ENCODE measurements around the gene CUL3.

Gene CUL3

GRCh38 chr2:224436634-224437033, 148.5 kb downstream of the CUL3 start:
- Histone ChIP-seq H3K27ac (ENCODE audit: low read length, poor library complexity, severe bottlenecking) (no peak overlapping the region), H4K8ac (ENCODE audit: low read length) (no peak overlapping the region), H3K79me1 (replicated peaks; ENCODE audit: low read length, poor library complexity, severe bottlenecking) (no peaks in the 10 kb centered on the region), H3K9me3 (ENCODE audit: control insufficient read depth, low read length) (no peaks in the 10 kb centered on the region), H3K23ac (ENCODE audit: low read length in 2 of 2) (no peak overlapping the region), H3K36me3 (ENCODE audit: control insufficient read depth in 1 of 2, insufficient read depth in 2 of 2, low read depth in 1 of 2, low read length in 2 of 2) (no peaks in the 10 kb centered on the region), H3K4ac (ENCODE audit: low read depth in 1 of 2, low read length in 2 of 2) (no peak overlapping the region), H2BK120ac (ENCODE audit: low read depth, low read length) (no peak overlapping the region), H3K14ac (ENCODE audit: low read length in 2 of 2) (no peak overlapping the region), H2BK15ac (ENCODE audit: low read depth, poor library complexity, severe bottlenecking) (no peak overlapping the region), H3K4me1 (ENCODE audit: control insufficient read depth, insufficient read depth, low read depth, low read length) (no peaks in the 10 kb centered on the region), H3K9ac (ENCODE audit: low read length) (no peak overlapping the region), H3K18ac (ENCODE audit: low read depth in 1 of 2, low read length in 2 of 2) (no peak overlapping the region), H3K27me3 (ENCODE audit: control insufficient read depth in 1 of 2, insufficient read depth in 1 of 2, low read length in 2 of 2) (peaks cover 0 to 8% of the 10 kb centered on the region in 2 experiments), H2BK5ac (ENCODE audit: low read depth, low read length, poor library complexity, severe bottlenecking) (no peak overlapping the region), H4K91ac (ENCODE audit: low read length) (no peak overlapping the region), H2AFZ (ENCODE audit: low read depth, low read length) (no peak overlapping the region), H2BK12ac (ENCODE audit: low read length in 2 of 2) (no peak overlapping the region), H3K4me3 (ENCODE audit: insufficient read depth in 1 of 2, low read depth in 1 of 2, low read length in 2 of 2) (no peak overlapping the region), H2AK5ac (ENCODE audit: low read length, severe bottlenecking) (no peak overlapping the region), H3K4me2 (ENCODE audit: low read length, poor library complexity, severe bottlenecking) (no peak overlapping the region)
- WGBS: no CpG with 5 or more reads among the region's 1 CpG
- no peak for DNase-seq

DNA sequence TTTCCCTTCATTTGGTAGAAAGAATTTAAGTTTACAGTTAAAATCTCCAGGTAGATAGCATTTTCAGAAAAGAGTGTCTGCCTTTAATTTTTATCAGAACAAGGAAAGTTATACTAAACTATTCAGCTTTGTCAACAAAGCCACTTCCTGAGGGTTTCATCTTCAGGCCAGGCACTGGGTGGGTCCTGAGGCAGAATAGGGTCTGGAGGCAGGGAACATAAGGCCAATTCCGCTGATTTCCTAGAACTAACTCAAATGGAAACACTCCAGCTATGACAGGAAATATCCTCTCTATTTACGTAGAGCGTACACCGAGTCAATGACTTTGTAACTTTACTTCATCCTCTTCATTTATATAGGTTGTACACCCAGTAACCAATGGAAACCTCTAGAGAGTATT, 150.5 kb downstream of the CUL3 start:
- H3K4ac ChIP-seq (ENCODE audit: low read depth in 1 of 2, low read length in 2 of 2): no peak overlapping the region
- no peak overlapping the region for H3K9ac ChIP-seq (ENCODE audit: low read length)
- no peak overlapping the region for H3K23ac ChIP-seq (ENCODE audit: low read length in 2 of 2)
- H3K27me3 ChIP-seq (ENCODE audit: control insufficient read depth in 1 of 2, insufficient read depth in 1 of 2, low read length in 2 of 2): peaks cover 0 to 16% of the 10 kb centered on the region in 2 experiments
- no peak overlapping the region for H2BK120ac ChIP-seq (ENCODE audit: low read depth, low read length)
- H3K4me3 ChIP-seq (ENCODE audit: insufficient read depth in 1 of 2, low read depth in 1 of 2, low read length in 2 of 2): no peak overlapping the region
- H2BK15ac ChIP-seq (ENCODE audit: low read depth, poor library complexity, severe bottlenecking): no peak overlapping the region
- H4K91ac ChIP-seq (ENCODE audit: low read length): no peak overlapping the region
- H2BK5ac ChIP-seq (ENCODE audit: low read depth, low read length, poor library complexity, severe bottlenecking): no peak overlapping the region
- no peak overlapping the region for H2AFZ ChIP-seq (ENCODE audit: low read depth, low read length)
- no peak for DNase-seq
- H3K4me1 ChIP-seq (ENCODE audit: control insufficient read depth, insufficient read depth, low read depth, low read length): no peaks in the 10 kb centered on the region
- no peak overlapping the region for H3K14ac ChIP-seq (ENCODE audit: low read length in 2 of 2)
- H3K27ac ChIP-seq (ENCODE audit: low read length, poor library complexity, severe bottlenecking): no peak overlapping the region
- H3K18ac ChIP-seq (ENCODE audit: low read depth in 1 of 2, low read length in 2 of 2): no peak overlapping the region
- no peak overlapping the region for H4K8ac ChIP-seq (ENCODE audit: low read length)
- no peaks in the 10 kb centered on the region for H3K9me3 ChIP-seq (ENCODE audit: control insufficient read depth, low read length)
- WGBS: 90% methylated on average over 4 of the region's 4 CpGs
- H3K79me1 ChIP-seq (replicated peaks; ENCODE audit: low read length, poor library complexity, severe bottlenecking): no peaks in the 10 kb centered on the region
- no peaks in the 10 kb centered on the region for H3K36me3 ChIP-seq (ENCODE audit: control insufficient read depth in 1 of 2, insufficient read depth in 2 of 2, low read depth in 1 of 2, low read length in 2 of 2)
- no peak overlapping the region for H3K4me2 ChIP-seq (ENCODE audit: low read length, poor library complexity, severe bottlenecking)
- no peak overlapping the region for H2BK12ac ChIP-seq (ENCODE audit: low read length in 2 of 2)
- no peak overlapping the region for H2AK5ac ChIP-seq (ENCODE audit: low read length, severe bottlenecking)

DNA sequence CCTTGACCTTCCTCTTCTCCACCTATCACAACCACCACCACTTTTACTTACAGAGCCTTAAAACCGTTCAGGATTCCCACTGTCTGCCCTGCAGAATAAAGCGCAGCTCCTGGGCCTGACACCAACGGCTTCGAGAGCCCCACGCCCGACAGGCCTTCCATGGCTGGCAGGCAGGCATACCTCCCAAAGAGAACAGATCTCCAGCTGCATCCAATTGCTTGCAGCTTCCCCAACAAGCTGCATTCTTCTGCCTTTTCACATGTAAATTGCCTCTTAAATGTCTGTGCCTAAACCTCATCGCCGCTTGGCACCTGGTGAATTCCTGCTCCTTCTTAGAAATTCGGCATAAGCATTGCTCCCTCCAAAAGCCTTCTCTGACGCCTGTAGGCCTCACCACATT, 151.7 kb downstream of the CUL3 start:
- no peak overlapping the region for H3K14ac ChIP-seq (ENCODE audit: low read length in 2 of 2)
- no peak overlapping the region for H4K91ac ChIP-seq (ENCODE audit: low read length)
- no peak overlapping the region for H4K8ac ChIP-seq (ENCODE audit: low read length)
- no peak overlapping the region for H2BK5ac ChIP-seq (ENCODE audit: low read depth, low read length, poor library complexity, severe bottlenecking)
- no peak overlapping the region for H2BK12ac ChIP-seq (ENCODE audit: low read length in 2 of 2)
- no peak overlapping the region for H3K18ac ChIP-seq (ENCODE audit: low read depth in 1 of 2, low read length in 2 of 2)
- H3K27ac ChIP-seq (ENCODE audit: low read length, poor library complexity, severe bottlenecking): no peak overlapping the region
- H3K4me1 ChIP-seq (ENCODE audit: control insufficient read depth, insufficient read depth, low read depth, low read length): no peaks in the 10 kb centered on the region
- H3K4me2 ChIP-seq (ENCODE audit: low read length, poor library complexity, severe bottlenecking): no peak overlapping the region
- no peak overlapping the region for H3K23ac ChIP-seq (ENCODE audit: low read length in 2 of 2)
- no peak overlapping the region for H2AFZ ChIP-seq (ENCODE audit: low read depth, low read length)
- H3K4ac ChIP-seq (ENCODE audit: low read depth in 1 of 2, low read length in 2 of 2): no peak overlapping the region
- H2BK15ac ChIP-seq (ENCODE audit: low read depth, poor library complexity, severe bottlenecking): no peak overlapping the region
- no peaks in the 10 kb centered on the region for H3K79me1 ChIP-seq (replicated peaks; ENCODE audit: low read length, poor library complexity, severe bottlenecking)
- H2BK120ac ChIP-seq (ENCODE audit: low read depth, low read length): no peak overlapping the region
- H3K27me3 ChIP-seq (ENCODE audit: control insufficient read depth in 1 of 2, insufficient read depth in 1 of 2, low read length in 2 of 2): peaks cover 0 to 19% of the 10 kb centered on the region in 2 experiments
- no peak overlapping the region for H3K9ac ChIP-seq (ENCODE audit: low read length)
- no peak overlapping the region for H3K4me3 ChIP-seq (ENCODE audit: insufficient read depth in 1 of 2, low read depth in 1 of 2, low read length in 2 of 2)
- no peak overlapping the region for H2AK5ac ChIP-seq (ENCODE audit: low read length, severe bottlenecking)
- H3K36me3 ChIP-seq (ENCODE audit: control insufficient read depth in 1 of 2, insufficient read depth in 2 of 2, low read depth in 1 of 2, low read length in 2 of 2): no peaks in the 10 kb centered on the region
- H3K9me3 ChIP-seq (ENCODE audit: control insufficient read depth, low read length): no peaks in the 10 kb centered on the region
- no peak for DNase-seq
- WGBS: 66% methylated on average over 10 of the region's 10 CpGs

- H2AFZ ChIP-seq (ENCODE audit: low read depth, low read length): no peak overlapping the region
- H3K4me3 ChIP-seq (ENCODE audit: insufficient read depth in 1 of 2, low read depth in 1 of 2, low read length in 2 of 2): no peak overlapping the region
- no peak for DNase-seq
- peaks cover 0 to 13% of the 10 kb centered on the region in 2 experiments for H3K27me3 ChIP-seq (ENCODE audit: control insufficient read depth in 1 of 2, insufficient read depth in 1 of 2, low read length in 2 of 2)
- H4K8ac ChIP-seq (ENCODE audit: low read length): no peak overlapping the region
- H4K91ac ChIP-seq (ENCODE audit: low read length): no peak overlapping the region
- no peak overlapping the region for H3K9ac ChIP-seq (ENCODE audit: low read length)
- no peaks in the 10 kb centered on the region for H3K9me3 ChIP-seq (ENCODE audit: control insufficient read depth, low read length)
- no peak overlapping the region for H3K27ac ChIP-seq (ENCODE audit: low read length, poor library complexity, severe bottlenecking)
- H3K18ac ChIP-seq (ENCODE audit: low read depth in 1 of 2, low read length in 2 of 2): no peak overlapping the region
- H2AK5ac ChIP-seq (ENCODE audit: low read length, severe bottlenecking): no peak overlapping the region
- H3K4me2 ChIP-seq (ENCODE audit: low read length, poor library complexity, severe bottlenecking): no peak overlapping the region
- H3K4me1 ChIP-seq (ENCODE audit: control insufficient read depth, insufficient read depth, low read depth, low read length): no peaks in the 10 kb centered on the region
- no peak overlapping the region for H2BK5ac ChIP-seq (ENCODE audit: low read depth, low read length, poor library complexity, severe bottlenecking)
- H2BK12ac ChIP-seq (ENCODE audit: low read length in 2 of 2): no peak overlapping the region
- no peak overlapping the region for H2BK120ac ChIP-seq (ENCODE audit: low read depth, low read length)
- H3K36me3 ChIP-seq (ENCODE audit: control insufficient read depth in 1 of 2, insufficient read depth in 2 of 2, low read depth in 1 of 2, low read length in 2 of 2): no peaks in the 10 kb centered on the region
- no peak overlapping the region for H3K14ac ChIP-seq (ENCODE audit: low read length in 2 of 2)
- H3K79me1 ChIP-seq (replicated peaks; ENCODE audit: low read length, poor library complexity, severe bottlenecking): no peaks in the 10 kb centered on the region
- H3K4ac ChIP-seq (ENCODE audit: low read depth in 1 of 2, low read length in 2 of 2): no peak overlapping the region
- H3K23ac ChIP-seq (ENCODE audit: low read length in 2 of 2): no peak overlapping the region
- no peak overlapping the region for H2BK15ac ChIP-seq (ENCODE audit: low read depth, poor library complexity, severe bottlenecking)
- WGBS: 84% methylated on average over 5 of the region's 6 CpGs
Measured at GRCh38 chr2:224432003-224432579, 153.1 kb downstream of the CUL3 start.

Measured in mesenchymal stem cell (in vitro differentiated cells and primary cell).